Cardiac fibroblast (primary cell): ENCODE data around the gene SLC5A8.
"Not testable (repeated sequence)": the region's sequence is repeated elsewhere in the genome, so short reads cannot be mapped to it uniquely, and the experiment has no call there.

Source experiments
- DNase-seq, 2 donors: peaks; one replicate each; pipeline versions ENCODE4 v3.0.0 to v3.0.0-alpha.2; 2010; ENCODE audit warnings: low read depth in 2 of 2
- H3K4me3 ChIP-seq, 2 donors: replicated peaks in 1 of 2; 1 replicate in 1 of 2; 2 replicates in 1 of 2; pipeline ENCODE4 v1.5.1; 2011; ENCODE audit warnings: low read depth in 2 of 2, low read length in 2 of 2, mild to moderate bottlenecking in 2 of 2, moderate library complexity in 1 of 2
- CTCF ChIP-seq: IDR thresholded peaks from one replicate; pipeline ENCODE4 v1.5.1; 2011; ENCODE audit warnings: low read depth, mild to moderate bottlenecking, low read length, inconsistent platforms

SLC5A8 gene

GRCh38 chr12:101173197-101173749, 36.8 kb downstream of the SLC5A8 start:
- TF ChIP-seq CTCF, result no peak
- DNase-seq, result no peak
- no peak overlapping the region for H3K4me3 ChIP-seq

- TF ChIP-seq CTCF, result no peak
- peak in 1 of 2 donors; percentile 14 for DNase-seq
Observed at GRCh38 chr12:101172316-101172715, 37.7 kb downstream of the SLC5A8 start.

GRCh38 chr12:101168001-101168400, 42.0 kb downstream of the SLC5A8 start:
- no peak for DNase-seq
- H3K4me3 ChIP-seq, result no peak overlapping the region
- TF ChIP-seq CTCF, result no peak

More at GRCh38 chr12:101172316-101172715, 37.7 kb downstream of the SLC5A8 start:
- H3K4me3 ChIP-seq, result no peak overlapping the region

GRCh38 chr12:101166866-101167265, 43.2 kb downstream of the SLC5A8 start:
- no peak for DNase-seq
- TF ChIP-seq CTCF, result no peak
- H3K4me3 ChIP-seq, result no peak overlapping the region

- no peak for TF ChIP-seq CTCF
- DNase-seq, result no peak
Observed at GRCh38 chr12:101165319-101165718, 44.7 kb downstream of the SLC5A8 start.

GRCh38 chr12:101145777-101146431, 64.1 kb downstream of the SLC5A8 start:
- H3K4me3 ChIP-seq, DNase-seq: not testable (repeated sequence)

More at GRCh38 chr12:101165319-101165718, 44.7 kb downstream of the SLC5A8 start:
- no peak overlapping the region for H3K4me3 ChIP-seq

GRCh38 chr12:101127521-101128219, 82.4 kb downstream of the SLC5A8 start:
- peak; percentile 0 to 7 for DNase-seq
- no peak for TF ChIP-seq CTCF
- H3K4me3 ChIP-seq, result no peak overlapping the region
